GM12872 (cell line): ENCODE measurements around the gene GNL3.

Experiments
- CTCF ChIP-seq: IDR thresholded peaks from 3 replicates; pipeline ENCODE4 v1.5.1; 2011; ENCODE audit warnings: low read depth, mild to moderate bottlenecking, low read length, moderate library complexity; ENCODE audit not compliant: insufficient read depth

The GNL3 gene

GRCh38 chr3:52685709-52686691 is at the start of gene GNL3, which contains the start of gene PBRM1:
TSS of gene GNL3 (plus strand) at chr3:52686032. CDS start at chr3:52686093, 61 bp downstream.
TSS of gene PBRM1 (minus strand) at chr3:52685913.
- no peak for TF ChIP-seq CTCF

GRCh38 chr3:52636673-52637072 is 49.2 kb upstream of the GNL3 start:
- TF ChIP-seq CTCF, result no peak

GRCh38 chr3:52645549-52645948 is 40.3 kb upstream of the GNL3 start:
- no peak for TF ChIP-seq CTCF

- no peak for TF ChIP-seq CTCF
Observed at GRCh38 chr3:52649461-52650210, 36.2 kb upstream of the GNL3 start.

GRCh38 chr3:52650439-52650838 is 35.4 kb upstream of the GNL3 start:
- TF ChIP-seq CTCF, result no peak

- TF ChIP-seq CTCF, result no peak
Observed at GRCh38 chr3:52651592-52651991, 34.2 kb upstream of the GNL3 start.

- TF ChIP-seq CTCF, result no peak
Observed at GRCh38 chr3:52655895-52656294, 29.9 kb upstream of the GNL3 start.
